GM13977 (cell line): Measurements from ENCODE around the gene IL25.

Experiments
- DNase-seq: peaks from one replicate; pipeline ENCODE4 v3.0.0; 2012; ENCODE audit warnings: low spot score
- in situ Hi-C: fragments of 300-500 bp; cut with MboI; formaldehyde crosslinking; loops from one replicate; pipeline ENCODE4 v1.12.0; 2022; ENCODE audit warnings: low sequenced_read_pairs, low pct_unique_long_range_greater_than_20kb, mixed read lengths, inconsistent platforms; ENCODE audit not compliant: unreplicated experiment
- TF ChIP-seq, protein P1 (sequence below): IDR thresholded peaks from 2 replicates; pipeline ENCODE4 v1.5.1; 2012; ENCODE audit warnings: mild to moderate bottlenecking, control low read depth; ENCODE audit not compliant: insufficient read depth; ENCODE audit errors: extremely low read depth, missing control alignments

The IL25 gene

GRCh38 chr14:23407516-23408306 lies 35.1 kb downstream of the IL25 start, which contains the start of gene MYH6:
Gene MYH6, minus strand, starts transcription at chr14:23408273. Its CDS starts 1,050 bp downstream, at chr14:23407223.
- no peak for DNase-seq
- in situ Hi-C loops = no loop called here
- TF ChIP-seq, protein P1, sequence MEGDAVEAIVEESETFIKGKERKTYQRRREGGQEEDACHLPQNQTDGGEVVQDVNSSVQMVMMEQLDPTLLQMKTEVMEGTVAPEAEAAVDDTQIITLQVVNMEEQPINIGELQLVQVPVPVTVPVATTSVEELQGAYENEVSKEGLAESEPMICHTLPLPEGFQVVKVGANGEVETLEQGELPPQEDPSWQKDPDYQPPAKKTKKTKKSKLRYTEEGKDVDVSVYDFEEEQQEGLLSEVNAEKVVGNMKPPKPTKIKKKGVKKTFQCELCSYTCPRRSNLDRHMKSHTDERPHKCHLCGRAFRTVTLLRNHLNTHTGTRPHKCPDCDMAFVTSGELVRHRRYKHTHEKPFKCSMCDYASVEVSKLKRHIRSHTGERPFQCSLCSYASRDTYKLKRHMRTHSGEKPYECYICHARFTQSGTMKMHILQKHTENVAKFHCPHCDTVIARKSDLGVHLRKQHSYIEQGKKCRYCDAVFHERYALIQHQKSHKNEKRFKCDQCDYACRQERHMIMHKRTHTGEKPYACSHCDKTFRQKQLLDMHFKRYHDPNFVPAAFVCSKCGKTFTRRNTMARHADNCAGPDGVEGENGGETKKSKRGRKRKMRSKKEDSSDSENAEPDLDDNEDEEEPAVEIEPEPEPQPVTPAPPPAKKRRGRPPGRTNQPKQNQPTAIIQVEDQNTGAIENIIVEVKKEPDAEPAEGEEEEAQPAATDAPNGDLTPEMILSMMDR = no peak

DNA sequence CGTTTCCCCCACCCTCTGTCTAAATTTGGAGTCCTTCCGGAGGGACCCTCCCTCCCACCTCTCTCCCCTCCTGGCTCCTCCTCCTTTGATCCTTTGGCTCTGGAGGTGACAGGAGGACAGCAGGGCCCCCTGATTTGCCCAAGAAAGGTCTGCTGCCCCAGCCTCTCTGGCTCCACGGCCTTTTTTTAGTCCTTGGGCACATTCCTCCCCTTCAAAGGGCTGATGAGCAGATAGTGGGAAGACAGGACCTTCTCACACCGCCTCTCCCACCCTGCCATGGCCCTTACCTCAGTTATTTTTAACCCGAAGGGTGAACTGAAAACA lies 35.7 kb downstream of the IL25 start:
- in situ Hi-C loops = no loop called here
- no peak for DNase-seq
- TF ChIP-seq, protein P1 = no peak

DNA sequence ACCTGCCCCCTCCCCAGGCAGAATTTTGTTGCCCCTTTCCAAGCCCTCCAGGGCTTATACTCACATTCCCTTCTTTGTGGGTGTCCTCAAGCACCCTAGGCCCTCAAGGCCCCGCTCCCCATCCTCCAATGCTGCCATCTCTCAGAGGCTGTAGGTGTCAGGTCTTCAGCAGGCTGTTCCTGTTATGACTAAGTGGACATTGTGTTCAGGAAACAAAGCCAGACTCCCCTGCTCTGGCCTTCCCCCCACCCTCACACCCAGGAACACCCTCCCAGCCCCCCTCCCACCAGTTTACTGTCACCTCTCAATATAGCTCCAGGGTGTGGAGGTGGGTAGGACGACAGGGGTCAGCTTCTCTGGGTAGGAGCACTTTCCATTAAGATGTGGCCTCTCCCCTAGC lies 36.9 kb downstream of the IL25 start:
- in situ Hi-C loops = no loop called here
- DNase-seq = peak; percentile 58
- TF ChIP-seq, protein P1 = no peak

- DNase-seq = no peak
- TF ChIP-seq, protein P1 = no peak
- in situ Hi-C loops = no loop called here
These were observed 37.5 kb downstream of the IL25 start for GRCh38 chr14:23409966-23410635.

- TF ChIP-seq, protein P1 = no peak
- in situ Hi-C loops = no loop called here
- no peak for DNase-seq
These were observed 39.2 kb downstream of the IL25 start for GRCh38 chr14:23411563-23412525.

- in situ Hi-C loops = no loop called here
- TF ChIP-seq, protein P1 = no peak
- DNase-seq = no peak
These were observed 41.1 kb downstream of the IL25 start for GRCh38 chr14:23413681-23414080.
